Fibroblast of lung (primary cell): ENCODE data around the gene NSFL1C.

ENCODE experiments used
- EZH2 ChIP-seq: IDR thresholded peaks from 2 replicates; pipeline ENCODE4 v1.5.1; 2012; ENCODE audit warnings: low read length, control low read depth, mild to moderate bottlenecking; ENCODE audit errors: missing control alignments
- TF ChIP-seq, protein P1 (sequence below), 2 donors: IDR thresholded peaks in 1 of 2; conservative IDR thresholded peaks in 1 of 2; 1 replicate in 1 of 2; 2 replicates in 1 of 2; pipeline ENCODE4 v1.5.1; 2011 to 2012; ENCODE audit warnings: low read length in 2 of 2, control low read depth in 1 of 2, inconsistent platforms in 1 of 2, low read depth in 1 of 2, mild to moderate bottlenecking in 1 of 2

DNA sequence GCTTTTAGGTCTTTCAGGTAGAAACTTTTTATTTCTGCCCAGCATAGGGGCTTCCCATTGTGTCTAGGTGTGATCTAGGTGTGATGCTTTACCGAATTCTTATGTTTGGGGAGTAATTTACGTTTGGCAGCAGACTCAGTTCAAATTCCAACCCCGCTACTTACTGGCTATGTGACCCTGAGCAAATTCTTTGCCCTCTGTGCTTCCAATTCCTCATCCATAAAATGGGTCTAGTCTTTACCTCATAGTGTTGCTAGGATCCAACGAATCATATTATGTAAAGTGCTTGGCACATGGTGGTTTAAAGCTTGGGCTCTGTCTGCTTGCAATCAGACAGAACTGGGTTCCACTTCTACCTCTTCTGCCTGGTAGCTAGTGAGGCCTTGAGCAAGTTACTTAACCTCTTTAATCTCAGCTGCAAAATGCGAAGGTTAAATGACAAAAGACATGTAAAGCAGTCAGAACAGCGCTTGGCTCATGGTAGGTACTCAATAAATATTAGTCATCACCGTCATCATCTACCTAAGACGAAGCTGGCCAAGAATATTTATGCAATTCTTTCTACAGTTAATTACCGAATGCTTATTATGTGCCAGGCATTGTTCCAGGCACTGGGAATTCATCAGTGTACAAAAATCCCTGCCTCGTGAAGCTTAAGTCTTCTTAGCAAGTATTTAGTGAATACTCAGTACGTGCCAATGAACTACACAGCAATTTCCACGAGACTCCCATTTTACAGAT is 1.0 kb downstream of the NSFL1C start:
- TF ChIP-seq, protein P1, sequence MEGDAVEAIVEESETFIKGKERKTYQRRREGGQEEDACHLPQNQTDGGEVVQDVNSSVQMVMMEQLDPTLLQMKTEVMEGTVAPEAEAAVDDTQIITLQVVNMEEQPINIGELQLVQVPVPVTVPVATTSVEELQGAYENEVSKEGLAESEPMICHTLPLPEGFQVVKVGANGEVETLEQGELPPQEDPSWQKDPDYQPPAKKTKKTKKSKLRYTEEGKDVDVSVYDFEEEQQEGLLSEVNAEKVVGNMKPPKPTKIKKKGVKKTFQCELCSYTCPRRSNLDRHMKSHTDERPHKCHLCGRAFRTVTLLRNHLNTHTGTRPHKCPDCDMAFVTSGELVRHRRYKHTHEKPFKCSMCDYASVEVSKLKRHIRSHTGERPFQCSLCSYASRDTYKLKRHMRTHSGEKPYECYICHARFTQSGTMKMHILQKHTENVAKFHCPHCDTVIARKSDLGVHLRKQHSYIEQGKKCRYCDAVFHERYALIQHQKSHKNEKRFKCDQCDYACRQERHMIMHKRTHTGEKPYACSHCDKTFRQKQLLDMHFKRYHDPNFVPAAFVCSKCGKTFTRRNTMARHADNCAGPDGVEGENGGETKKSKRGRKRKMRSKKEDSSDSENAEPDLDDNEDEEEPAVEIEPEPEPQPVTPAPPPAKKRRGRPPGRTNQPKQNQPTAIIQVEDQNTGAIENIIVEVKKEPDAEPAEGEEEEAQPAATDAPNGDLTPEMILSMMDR (conservative IDR thresholded peaks at IDR 0.05 in 1 of 2, IDR thresholded peaks at IDR 0.05 in 1 of 2; ENCODE audit: low read depth in 1 of 2, low read length in 2 of 2) = no peak
- TF ChIP-seq EZH2 = no peak
